Measurements from ENCODE around the gene EXOSC7.
"Not testable (repeated sequence)": the region's sequence is repeated elsewhere in the genome, so short reads cannot be mapped to it uniquely, and the experiment has no call there.

EXOSC7 gene

GRCh38 chr3:45026038-45026437 is 50.0 kb downstream of the EXOSC7 start, which contains the start of gene CLEC3B:
Gene CLEC3B (plus strand): TSS chr3:45026303. CDS start chr3:45026363, 60 bp downstream.
- DNase-seq: no peak

DNA sequence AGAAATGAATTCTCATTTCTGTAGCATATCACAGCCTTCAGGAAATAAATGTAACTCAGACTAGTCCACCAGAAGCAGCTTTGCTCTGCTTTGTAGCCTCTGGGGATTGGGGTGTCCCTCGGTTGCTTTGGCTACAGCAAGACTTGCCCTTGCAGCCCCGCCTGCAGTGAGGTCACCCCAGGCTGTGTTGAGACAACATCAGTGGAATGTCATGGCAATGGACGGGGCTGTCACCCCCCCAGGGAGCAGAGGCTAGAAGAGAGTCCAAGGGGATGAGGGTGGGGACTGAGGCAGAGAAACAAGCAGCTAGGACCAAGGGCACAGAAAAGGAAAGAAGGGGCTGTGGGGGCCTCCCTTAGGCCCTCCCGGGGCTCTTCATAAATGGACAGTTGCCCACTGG is 50.9 kb downstream of the EXOSC7 start:
- DNase-seq: no peak

DNA sequence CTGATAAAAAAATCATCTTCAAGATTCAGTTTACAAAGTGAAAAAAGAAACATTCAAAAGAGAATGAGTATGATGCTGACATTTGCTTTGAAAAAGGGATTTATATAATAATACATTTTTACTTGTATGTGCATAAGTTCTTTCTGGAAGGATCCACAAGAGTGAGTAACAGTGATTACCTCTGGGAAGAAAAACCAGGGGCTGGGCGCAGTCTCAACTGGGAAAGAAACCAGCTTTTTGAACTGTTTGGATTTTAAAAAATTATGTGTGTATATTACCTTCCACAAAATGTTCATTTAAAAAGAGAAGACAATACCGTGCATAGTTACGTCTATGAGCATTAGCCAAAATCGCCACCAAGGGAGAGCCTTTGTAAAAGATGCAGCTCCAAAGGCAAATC is 51.4 kb downstream of the EXOSC7 start:
- no peak for DNase-seq

DNA sequence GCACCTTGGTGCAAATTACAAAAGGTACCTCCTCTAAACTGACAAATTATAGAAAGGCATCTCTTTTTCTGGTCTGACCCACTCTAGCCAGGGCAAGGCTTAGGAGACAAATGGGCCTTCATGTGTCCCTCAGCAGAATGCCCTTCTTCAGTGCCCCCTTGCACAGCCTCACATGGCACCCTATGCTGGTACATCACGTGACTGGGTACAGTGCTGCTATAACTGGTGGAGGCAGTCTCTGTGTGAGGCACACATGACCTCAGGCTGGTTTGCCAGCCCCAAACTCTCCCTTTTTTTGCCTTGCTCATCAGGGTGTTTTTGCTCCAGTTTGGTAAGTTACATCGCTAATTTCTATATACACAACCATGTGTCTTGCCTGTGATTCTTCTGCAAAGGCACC is 53.2 kb downstream of the EXOSC7 start:
- no peak for DNase-seq

GRCh38 chr3:45029661-45030060 is 53.6 kb downstream of the EXOSC7 start:
- no peak for DNase-seq

DNA sequence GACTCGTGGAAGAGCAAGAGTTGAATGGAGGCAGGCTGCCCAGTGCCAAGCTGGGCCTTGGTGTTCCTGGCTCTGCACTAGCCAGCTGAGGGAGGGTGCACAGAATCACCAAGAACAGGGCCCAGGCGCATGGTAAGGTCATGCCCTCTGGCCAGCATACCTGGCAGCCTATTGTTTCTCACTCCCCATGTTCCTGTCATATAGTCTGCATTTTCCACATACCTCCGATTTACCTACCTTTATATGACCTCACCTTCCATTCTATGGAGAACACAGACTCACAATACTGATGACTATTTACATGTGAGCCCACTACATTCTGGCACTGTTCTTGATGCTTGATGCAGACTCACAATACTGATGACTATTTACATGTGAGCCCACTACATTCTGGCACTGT is 55.5 kb downstream of the EXOSC7 start:
- DNase-seq: no peak

DNA sequence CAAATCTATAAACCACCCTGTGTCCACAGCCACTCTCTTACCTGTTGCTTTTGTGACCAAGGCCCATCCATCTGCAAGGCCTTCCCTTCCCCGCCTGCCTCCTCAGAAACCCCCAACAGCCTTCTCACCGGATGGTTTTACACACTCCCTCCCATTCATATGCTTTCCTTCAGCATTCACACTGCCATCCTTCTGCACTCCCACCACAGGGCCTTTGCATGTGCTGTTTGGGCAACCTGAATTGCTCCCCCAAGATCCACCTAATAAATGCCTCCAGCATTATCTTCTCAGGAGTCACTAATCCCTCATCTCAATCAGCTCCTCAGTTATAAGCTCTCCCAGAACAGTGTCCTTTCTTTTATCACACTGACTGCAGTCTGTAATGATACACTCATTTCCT is 56.1 kb downstream of the EXOSC7 start:
- DNase-seq: no peak

DNA sequence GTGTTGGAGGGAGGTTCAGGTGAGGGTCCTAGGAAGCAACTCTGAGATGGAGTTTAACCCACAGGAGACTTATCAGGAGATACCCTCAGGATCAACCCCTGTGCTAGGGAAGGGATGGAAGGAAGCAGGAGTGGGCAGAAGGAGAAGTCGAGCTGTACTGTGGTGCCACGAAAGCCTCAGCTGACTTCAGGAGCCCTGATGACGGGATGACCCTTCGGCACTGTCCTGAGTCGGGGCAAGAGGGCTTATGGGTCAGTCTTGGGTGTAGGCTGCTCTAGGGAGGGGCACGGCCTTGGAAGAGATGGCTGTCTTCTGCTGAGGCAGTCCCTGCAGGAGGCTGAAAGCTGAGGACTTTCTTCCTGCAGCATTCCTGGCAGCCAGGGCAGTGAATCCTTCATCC is 57.7 kb downstream of the EXOSC7 start:
- DNase-seq: no peak

DNA sequence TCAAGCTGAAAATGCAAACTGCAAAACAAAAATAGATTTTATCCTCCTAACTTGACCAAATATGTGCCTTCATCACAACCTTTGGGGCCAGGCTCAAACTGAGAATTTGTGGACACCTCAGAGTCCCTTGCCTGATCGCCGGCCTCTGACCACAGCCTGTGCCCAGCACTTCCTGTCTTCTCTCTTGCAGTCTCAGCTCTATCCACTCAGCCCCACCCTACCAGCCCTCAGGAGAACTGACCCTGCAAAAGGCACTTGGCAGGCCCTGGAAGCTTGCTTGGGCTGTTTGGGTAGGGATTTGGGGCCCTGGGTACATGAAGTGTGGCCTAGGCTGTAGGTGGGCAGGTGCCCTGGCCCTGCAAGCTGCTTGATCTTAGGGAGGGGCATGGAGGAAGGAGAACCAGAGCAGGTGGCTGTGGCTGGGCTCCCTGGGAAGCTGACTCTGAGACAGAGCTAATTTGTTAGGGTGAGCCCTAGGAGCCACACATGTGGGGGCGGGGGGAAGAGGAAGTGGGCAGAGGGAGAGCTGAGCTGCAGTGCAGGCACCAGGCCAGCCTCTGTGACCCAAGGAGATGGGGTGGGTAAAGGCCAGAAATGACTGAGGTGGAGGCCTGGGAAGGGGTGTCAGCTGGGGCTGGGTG is 58.7 kb downstream of the EXOSC7 start:
- no peak for DNase-seq

DNA sequence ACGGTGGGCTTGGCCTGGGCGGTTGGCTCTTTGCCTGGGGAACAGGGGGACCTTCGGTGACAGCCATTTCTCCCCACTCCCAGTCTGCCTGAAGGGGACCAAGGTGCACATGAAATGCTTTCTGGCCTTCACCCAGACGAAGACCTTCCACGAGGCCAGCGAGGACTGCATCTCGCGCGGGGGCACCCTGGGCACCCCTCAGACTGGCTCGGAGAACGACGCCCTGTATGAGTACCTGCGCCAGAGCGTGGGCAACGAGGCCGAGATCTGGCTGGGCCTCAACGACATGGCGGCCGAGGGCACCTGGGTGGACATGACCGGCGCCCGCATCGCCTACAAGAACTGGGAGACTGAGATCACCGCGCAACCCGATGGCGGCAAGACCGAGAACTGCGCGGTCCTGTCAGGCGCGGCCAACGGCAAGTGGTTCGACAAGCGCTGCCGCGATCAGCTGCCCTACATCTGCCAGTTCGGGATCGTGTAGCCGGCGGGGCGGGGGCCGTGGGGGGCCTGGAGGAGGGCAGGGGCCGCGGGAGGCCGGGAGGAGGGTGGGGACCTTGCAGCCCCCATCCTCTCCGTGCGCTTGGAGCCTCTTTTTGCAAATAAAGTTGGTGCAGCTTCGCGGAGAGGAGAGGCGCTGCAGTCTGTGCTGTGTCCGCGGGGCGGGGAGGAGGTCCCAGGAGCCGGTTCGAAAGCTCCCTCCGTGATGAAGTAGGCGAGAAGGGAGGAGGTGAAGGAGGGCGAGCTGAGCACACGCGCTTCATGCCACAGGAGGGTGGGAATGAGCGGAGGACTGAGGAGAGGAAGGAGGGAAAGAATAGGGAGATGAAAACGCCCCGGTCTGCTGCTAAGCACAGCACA is 59.6 kb downstream of the EXOSC7 start:
- no peak for DNase-seq

GRCh38 chr3:45037720-45038455 is 61.8 kb downstream of the EXOSC7 start:
- peak; percentile 75 for DNase-seq

DNA sequence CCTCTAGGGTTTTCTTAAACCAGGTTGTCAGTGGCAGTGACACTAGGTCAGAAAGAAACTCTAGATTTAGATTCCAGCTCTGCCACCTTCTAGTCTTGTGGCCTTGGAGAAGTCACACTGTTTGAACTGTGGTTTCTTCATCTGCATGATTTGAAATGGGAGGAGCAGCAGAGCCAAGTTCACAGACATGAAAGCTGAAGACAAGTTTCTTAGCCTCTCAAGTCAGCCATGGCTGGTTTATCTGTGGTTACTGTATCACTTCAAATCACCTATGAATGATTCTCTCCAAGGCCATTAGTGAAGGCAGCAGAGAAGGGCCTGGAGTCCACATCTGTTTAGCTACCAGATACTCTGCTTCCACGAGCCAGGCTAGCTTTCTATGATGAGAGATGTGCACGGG is 65.6 kb downstream of the EXOSC7 start:
- DNase-seq: no peak

GRCh38 chr3:45042162-45042561 is 66.1 kb downstream of the EXOSC7 start:
- DNase-seq: no peak

- no peak for DNase-seq
These were observed 67.8 kb downstream of the EXOSC7 start for GRCh38 chr3:45043728-45044299.

- DNase-seq: no peak
These were observed 72.2 kb downstream of the EXOSC7 start for GRCh38 chr3:45048244-45048643.

GRCh38 chr3:45049807-45050206 is 73.8 kb downstream of the EXOSC7 start:
- no peak for DNase-seq

- no peak for DNase-seq
These were observed 75.6 kb downstream of the EXOSC7 start for GRCh38 chr3:45051685-45052084.

DNA sequence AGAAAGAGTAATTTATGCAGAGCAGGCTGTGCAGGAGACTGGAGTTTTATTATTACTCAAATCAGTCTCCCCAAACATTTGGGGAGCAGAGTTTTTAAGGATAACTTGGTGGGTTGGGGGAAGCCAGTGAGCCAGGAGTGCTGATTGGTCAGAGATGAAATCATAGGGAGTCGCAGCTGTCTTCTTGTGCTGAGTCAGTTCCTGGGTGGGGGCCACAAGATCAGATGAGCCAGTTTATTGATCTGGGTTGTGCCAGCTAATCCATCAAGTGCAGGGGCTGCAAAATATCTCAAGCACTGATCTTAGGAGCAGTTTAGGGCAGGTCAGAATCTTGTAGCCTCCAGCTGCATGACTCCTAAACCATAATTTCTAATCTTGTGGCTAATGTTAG is 77.8 kb downstream of the EXOSC7 start:
- not testable (repeated sequence) for DNase-seq

- no peak for DNase-seq
These were observed 78.3 kb downstream of the EXOSC7 start for GRCh38 chr3:45054196-45054857.

DNA sequence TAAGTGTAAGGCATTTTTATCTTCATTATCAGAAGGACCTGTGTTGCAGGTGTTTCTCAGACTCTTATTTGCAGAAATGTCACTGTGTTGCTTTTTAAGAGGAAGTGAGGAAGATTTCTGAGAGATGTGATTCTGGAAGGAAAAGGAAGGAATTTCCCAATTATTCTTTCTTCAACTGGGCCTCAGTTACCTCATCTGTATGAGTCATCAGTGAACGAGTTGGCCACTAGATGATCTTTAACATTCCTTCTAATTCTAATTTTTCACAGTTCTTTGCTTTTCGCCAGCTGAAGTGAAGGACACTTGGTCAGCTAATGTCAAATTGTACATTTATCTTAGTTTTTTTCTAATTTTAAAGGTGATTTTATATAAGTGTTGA is 79.0 kb downstream of the EXOSC7 start:
- no peak for DNase-seq

GRCh38 chr3:45055411-45056143 is 79.5 kb downstream of the EXOSC7 start:
- no peak for DNase-seq
